Activated CD4-positive, alpha-beta T cell treated with anti-CD3 and anti-CD28 coated beads, Interleukin-2, amount 50 U/mL, for 4 hours (primary cell): Measurements from ENCODE around the gene CDKN2B.
"Not testable (repeated sequence)": the region's sequence is repeated elsewhere in the genome, so short reads cannot be mapped to it uniquely, and the experiment has no call there.

ENCODE experiments used
- DNase-seq, 2 experiments: peaks; one replicate each; pipeline ENCODE4 v3.0.0-alpha.2; 2020

Gene CDKN2B, protein sequence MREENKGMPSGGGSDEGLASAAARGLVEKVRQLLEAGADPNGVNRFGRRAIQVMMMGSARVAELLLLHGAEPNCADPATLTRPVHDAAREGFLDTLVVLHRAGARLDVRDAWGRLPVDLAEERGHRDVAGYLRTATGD

DNA sequence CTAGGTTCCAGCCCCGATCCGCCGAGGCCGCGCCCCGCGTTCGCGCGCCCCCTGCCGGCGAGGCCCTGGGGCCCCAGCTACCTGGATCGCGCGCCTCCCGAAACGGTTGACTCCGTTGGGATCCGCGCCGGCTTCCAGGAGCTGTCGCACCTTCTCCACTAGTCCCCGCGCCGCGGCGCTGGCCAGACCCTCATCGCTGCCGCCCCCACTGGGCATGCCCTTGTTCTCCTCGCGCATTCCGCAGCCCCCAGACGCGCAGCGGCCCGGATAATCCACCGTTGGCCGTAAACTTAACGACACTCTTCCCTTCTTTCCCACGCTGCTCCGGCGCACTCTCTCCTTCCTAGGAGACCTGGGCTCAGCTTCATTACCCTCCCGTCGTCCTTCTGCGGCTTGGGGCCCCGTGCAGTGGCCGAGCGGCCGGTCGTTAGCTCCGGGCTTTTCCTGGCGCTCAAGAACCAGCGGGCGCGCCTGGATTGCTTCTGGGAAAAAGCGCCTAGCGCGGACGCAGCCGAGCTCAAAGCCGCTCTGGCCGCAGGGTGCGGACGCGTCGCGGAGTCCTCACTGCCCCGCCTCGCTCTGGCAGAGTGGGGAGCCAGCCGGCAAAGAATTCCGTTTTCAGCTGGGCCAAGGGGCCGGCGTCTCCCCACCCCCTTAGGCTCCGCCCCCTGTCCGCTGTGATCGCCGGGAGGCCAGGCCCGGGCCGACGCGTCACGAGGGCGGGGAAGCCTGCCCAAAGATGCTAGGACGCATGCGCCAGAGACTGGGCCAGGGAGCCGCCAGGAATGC lies at the start of gene CDKN2B:
Gene CDKN2B (minus strand): TSS at position 589 of the 789 bp plus-strand sequence. CDS start 352 bp downstream, at position 237.
- DNase-seq, result peak; percentile 48

- DNase-seq, result not testable (repeated sequence)
These were observed 48.9 kb upstream of the CDKN2B start for GRCh38 chr9:22057972-22058371.

DNA sequence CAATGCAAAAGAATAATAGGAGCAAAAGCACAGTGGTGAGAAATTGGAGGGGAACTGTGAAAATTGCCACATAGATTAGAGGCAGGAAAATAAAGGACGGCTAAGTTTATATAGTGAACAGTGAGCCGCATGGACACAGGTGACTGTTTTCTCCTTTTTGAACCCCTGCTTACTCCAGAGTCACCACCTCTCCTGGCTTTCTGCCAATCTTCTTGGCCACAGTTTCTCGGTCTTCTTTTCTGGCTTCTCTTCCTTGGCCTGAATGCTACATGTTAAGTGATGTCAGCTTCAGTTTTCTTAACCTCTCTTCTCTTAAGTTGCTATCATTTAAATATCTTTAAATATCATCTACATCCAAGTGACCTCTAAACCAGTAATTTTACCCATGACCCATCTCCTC lies 47.3 kb upstream of the CDKN2B start:
- DNase-seq, result no peak

GRCh38 chr9:22055090-22055489 lies 46.0 kb upstream of the CDKN2B start:
- DNase-seq, result no peak

- DNase-seq, result no peak
These were observed 45.4 kb upstream of the CDKN2B start for GRCh38 chr9:22054529-22054928.

DNA sequence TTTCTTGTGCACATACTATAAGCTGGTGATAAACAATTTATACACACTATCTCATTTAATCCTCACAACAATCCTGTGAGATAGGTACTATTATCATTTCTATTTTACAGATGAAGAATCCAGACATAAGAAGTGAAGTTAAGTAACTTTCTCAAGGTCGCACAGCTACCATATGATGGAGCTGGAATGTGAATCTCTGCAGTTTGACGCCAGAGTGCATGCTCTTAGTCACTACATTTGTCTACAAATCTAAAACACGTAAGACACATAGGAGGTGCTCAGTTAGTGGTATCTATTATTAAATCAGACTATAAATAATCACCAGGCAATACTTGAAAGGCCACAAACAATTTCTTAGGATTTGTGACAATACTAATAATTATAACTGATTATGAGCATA lies 45.0 kb upstream of the CDKN2B start:
- DNase-seq, result no peak

GRCh38 chr9:22053178-22053577 lies 44.1 kb upstream of the CDKN2B start:
- no peak for DNase-seq

GRCh38 chr9:22052376-22052945 lies 43.4 kb upstream of the CDKN2B start:
- peak in 1 of 2 experiments; percentile 5 for DNase-seq

DNA sequence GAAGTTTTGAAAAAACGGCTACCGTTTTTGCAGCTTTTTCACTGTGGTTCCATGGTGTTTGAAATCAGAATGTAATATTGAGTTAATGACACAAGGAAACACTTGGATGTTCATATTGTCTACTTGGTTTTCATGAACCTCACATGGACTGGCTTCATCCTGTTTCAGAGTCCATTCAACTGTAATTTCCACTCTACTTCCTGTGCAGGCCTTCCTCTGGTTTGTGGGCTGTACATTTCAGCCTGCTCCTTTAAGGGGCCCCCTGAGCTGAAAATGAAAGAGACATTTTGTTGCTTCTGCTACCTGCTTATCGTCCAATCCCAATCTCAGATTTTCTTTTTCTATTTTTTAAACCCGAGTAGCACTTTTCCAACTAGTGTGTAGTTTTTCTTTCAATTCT lies 41.8 kb upstream of the CDKN2B start:
- no peak for DNase-seq

- no peak for DNase-seq
These were observed 40.3 kb upstream of the CDKN2B start for GRCh38 chr9:22049411-22049810.

DNA sequence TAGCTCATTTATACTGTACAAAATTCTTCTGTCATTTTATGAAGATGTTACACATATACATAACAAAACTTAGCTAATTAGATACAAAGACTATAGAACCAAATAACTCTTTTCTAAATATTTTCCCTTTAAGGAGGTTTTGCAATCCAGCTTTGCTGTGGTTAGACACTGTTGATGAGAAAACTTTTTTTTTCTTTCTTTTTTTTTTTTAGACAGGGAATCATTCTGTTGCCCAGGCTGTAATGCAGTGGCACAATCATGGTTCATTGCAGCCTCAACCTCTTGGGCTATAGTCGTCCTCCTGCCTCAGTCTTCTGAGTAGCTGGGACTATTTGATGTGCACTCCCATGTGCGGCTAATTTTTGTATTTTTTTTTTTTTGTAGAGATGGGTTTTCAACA lies 38.5 kb upstream of the CDKN2B start:
- DNase-seq, result no peak

DNA sequence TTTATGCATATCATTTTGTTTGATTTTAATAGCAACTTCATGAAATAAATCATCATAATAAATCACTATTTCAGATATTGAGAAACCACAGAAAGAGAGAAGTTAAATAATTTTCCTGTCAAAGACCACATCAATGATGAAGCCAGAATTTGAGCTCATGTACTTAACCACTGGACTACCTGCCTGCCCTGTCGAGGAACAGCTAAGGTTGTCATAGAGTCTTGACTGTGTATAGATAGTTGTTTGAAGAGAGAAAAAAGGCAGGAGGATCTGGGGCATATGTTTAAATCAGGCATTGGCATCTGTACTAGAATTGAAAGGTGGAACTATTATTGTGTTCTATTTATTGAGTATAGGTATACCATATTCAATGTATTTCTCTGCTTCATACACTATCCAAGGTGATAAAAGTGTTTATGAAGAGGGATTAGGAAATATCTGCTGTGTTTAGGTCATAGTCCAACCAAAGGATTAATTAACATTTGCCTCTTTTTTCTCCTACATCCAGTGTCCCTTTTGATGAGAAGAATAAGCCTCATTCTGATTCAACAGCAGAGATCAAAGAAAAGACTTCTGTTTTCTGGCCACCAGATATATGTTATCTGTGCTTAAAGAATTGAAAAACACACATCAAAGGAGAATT lies 37.3 kb upstream of the CDKN2B start:
- no peak for DNase-seq

DNA sequence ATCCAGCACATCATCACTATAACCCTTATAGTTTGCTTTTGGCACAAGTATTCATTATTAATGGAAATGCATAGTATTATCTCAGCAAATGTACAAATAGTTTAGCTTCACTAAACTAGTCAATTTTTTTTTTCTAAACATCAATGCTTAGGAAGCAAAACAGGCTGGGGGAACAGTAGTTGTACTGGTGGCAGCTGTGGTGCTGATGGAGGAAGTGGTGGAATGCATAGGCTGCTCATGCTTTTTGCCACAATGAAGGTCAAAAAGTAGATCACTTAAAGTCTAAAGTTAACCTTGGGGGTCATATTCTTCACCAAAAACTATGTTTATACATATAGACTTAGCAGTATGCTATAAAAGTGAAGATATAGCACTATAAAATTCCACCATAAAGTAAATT lies 36.3 kb upstream of the CDKN2B start:
- no peak for DNase-seq

GRCh38 chr9:22044583-22044982 lies 35.5 kb upstream of the CDKN2B start:
- DNase-seq, result no peak

- no peak for DNase-seq
These were observed 34.8 kb upstream of the CDKN2B start for GRCh38 chr9:22043928-22044327.

DNA sequence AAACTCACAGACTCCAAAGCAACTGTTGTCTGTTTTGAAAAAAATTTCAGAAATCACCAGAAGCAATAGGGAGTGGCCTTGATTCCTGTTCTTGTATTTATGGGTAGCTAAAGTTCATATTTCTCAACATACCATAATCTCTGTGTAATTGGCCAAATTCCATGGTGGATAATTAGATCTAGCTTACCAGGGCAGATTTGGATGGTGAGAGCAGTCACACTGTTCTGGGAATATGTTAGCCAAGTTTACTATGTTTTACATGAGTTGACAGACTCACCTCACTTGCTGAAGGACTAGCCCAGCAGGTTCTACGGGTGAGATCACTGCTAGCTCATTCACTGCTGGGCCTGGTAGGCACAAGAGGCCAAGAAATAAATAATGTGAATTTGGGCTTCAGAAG lies 32.7 kb upstream of the CDKN2B start:
- DNase-seq, result no peak

GRCh38 chr9:22041344-22041743 lies 32.2 kb upstream of the CDKN2B start:
- no peak for DNase-seq

GRCh38 chr9:22040760-22041159 lies 31.7 kb upstream of the CDKN2B start:
- DNase-seq, result no peak

DNA sequence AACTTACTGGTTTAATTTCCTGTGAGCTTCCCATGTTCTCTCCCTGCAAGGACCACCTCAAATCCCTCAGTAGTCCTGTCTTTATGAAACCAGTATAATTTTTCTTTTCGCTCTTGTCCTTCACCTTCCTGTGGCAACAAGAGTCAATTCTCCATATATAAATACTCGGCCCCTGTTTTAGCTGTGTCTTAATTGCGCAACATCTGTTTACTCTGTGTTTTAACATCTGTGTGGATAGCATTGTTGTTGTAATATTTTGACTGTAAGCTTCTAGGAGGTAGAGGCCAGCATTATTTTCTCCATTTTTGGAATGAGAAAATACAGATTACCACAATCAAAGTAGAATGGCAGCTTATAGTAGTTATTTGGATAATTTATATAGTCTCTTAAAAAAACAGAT lies 30.2 kb upstream of the CDKN2B start:
- no peak for DNase-seq

DNA sequence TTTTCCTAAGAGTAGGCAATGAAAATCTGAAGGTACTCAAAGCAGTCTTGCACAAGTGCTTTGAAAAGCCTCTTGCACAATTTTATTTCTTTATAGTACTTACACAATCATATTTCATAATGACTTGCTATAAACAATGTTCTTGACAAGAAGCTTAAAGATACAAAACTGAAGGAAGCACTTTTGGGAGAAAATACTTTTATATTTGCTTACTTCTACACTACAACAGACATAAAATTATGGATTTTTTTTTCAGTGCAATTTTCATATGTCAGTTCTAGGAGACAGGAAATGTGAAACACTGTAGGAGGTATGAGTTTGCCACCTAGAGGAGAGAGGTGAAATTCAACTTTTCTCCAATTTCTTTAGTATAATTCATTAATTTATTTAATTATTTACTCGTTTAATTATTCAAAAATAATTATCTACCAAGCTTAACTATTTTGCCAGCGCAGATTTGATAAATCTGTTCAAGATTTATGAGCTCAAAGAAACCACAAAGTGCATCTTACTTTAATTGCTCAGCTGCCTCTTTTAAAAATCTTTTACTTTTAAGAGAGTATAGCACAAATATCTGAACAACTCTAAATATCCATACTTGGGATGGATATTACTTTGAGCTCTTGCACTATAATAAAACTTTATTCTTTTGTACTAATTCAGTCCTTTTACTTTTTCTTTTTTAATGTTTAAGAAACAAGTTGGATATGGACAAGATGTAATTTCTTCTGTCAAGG lies 29.0 kb upstream of the CDKN2B start:
- no peak for DNase-seq

DNA sequence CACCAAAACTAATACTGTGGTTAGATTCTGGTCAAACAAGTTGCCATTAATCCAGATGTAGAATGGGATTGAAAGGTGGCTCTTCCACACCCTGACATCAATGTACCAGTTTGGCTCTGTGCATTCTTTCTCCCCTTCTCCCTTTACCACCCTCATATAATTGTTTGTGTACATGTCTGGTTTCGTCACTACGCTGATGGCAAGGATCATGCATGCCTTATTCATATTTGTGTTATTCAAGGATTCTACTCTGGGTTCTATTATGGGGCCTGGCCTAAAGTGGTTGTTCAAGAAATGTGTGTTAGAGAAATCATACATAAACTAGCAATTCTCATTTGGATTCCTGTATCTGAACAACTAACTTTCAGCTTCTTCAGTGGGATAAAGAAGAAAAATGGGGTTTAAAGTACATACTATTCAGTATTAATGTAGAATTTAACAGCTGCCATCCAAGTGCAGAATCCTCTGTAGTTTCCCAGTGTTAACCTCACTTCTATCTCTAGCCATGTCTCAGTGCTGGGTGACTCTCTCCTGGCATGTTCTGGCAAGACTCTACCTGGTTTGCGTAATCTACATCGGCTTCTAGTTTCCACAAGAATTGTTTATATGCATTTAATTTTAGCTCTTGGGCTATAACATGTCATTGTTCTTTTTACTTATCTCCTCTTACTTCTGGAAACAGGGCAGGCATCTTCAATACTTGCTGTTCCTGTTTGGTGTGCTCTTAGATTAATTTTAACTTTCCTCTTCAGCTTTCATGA lies 27.9 kb upstream of the CDKN2B start:
- no peak for DNase-seq

GRCh38 chr9:22035591-22036011 lies 26.5 kb upstream of the CDKN2B start:
- DNase-seq, result no peak
